Subcutaneous adipose tissue (tissue), 4 donors: Measurements from ENCODE around the gene LRRFIP2. TPM values are rescaled to one million over a fixed set of nuclear protein-coding genes. Genes with fewer than 3 reads are reported as not detected.

Source experiments
- CTCF ChIP-seq: fragments of 450-650 bp; IDR thresholded peaks from one replicate; pipeline ENCODE4 v1.5.1; 2016; ENCODE audit warnings: low read depth, mild to moderate bottlenecking, control low read depth, antibody characterized with exemption, moderate library complexity
- total RNA-seq, 4 donors: library from RNA; depleted of rRNA; stranded (reverse); fragments of >200 nt; gene quantifications; one replicate each; pipeline ENCODE4 v1.1.0, GENCODE V29; 2016

Gene LRRFIP2
- total RNA-seq, 4 donors from 2014 or later, result 38.2 to 73.8 (median 46.5) TPM

GRCh38 chr3:37216597-37217097 lies 42.3 kb upstream of the LRRFIP2 start:
- TF ChIP-seq CTCF, result no peak

DNA sequence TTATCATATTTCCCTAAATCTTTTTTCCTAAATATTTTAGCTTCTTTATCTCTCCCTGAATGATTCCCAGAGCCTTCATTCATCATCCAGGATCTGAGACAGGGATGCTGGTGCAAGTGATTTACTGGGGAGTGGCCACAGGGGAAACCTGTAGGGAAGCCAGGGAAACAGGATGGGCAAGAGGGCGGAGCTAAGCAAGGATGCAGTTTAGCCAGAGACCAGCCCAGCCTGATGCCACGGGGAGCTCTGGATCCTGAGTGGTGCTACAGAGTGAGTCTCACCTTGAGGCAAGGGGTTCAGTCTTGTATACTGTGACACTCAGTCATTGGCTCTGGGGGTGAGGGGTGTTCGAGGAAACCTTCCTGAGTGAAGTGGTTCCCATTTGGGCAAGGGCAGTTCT lies 39.7 kb upstream of the LRRFIP2 start:
- TF ChIP-seq CTCF, result no peak

GRCh38 chr3:37210230-37210629 lies 35.8 kb upstream of the LRRFIP2 start:
- no peak for TF ChIP-seq CTCF

- no peak for TF ChIP-seq CTCF
Observed at GRCh38 chr3:37204314-37204713, 29.9 kb upstream of the LRRFIP2 start.

GRCh38 chr3:37202035-37202434 lies 27.7 kb upstream of the LRRFIP2 start:
- no peak for TF ChIP-seq CTCF

GRCh38 chr3:37200141-37200540 lies 25.8 kb upstream of the LRRFIP2 start:
- TF ChIP-seq CTCF, result no peak

DNA sequence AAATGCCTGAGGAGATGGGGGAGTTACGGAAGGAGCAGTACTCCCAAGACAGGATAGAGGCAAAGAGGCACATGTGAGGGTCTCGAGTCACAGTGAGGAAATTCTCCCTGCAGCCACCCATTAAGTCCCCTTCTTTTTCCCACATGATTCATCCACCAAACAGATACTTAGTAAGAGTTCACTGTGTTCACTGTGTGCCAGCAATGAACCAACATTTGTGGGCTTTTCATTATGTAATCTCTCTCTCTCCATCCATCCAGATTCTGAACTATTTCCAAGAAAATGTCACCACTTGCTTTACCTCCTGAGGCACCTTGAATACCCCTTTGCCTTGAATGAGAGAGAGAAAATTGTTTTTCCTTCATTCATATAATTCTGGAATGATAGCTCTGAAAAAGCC lies 24.6 kb upstream of the LRRFIP2 start:
- no peak for TF ChIP-seq CTCF

- TF ChIP-seq CTCF, result no peak
Observed at GRCh38 chr3:37198547-37198946, 24.2 kb upstream of the LRRFIP2 start.
